HG03095 (cell line): ENCODE data around the gene MPHOSPH10.
"Not testable (repeated sequence)": the region's sequence is repeated elsewhere in the genome, so short reads cannot be mapped to it uniquely, and the experiment has no call there.

Experiments used
- ATAC-seq: cut with Tn5 transposase; IDR thresholded peaks from one replicate; pipeline ENCODE4 v1.9.1; 2021; ENCODE audit warnings: moderate library complexity; ENCODE audit not compliant: unreplicated experiment

The MPHOSPH10 gene

DNA sequence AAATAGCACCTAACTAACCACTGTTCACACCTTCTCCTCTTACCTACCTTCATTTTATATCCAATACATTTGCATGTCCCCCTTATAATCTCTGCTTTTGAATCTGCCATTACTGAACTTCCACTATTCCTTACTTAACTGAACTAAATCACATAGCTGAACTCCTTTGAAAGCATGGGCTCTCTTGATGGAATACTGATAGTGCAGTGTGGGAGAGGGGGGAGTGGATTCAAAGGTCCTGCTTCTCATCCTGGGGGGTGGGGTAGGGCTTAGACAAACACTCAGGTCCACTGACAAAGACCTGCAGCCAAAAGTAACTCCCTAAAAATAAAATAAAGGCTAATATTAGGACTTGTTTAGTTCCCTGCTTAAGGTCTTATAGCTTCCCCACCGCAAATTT, 9.0 kb upstream of the MPHOSPH10 start:
- ATAC-seq = no peak

- no peak for ATAC-seq
Observed at GRCh38 chr2:71122387-71123298, 7.8 kb upstream of the MPHOSPH10 start.

DNA sequence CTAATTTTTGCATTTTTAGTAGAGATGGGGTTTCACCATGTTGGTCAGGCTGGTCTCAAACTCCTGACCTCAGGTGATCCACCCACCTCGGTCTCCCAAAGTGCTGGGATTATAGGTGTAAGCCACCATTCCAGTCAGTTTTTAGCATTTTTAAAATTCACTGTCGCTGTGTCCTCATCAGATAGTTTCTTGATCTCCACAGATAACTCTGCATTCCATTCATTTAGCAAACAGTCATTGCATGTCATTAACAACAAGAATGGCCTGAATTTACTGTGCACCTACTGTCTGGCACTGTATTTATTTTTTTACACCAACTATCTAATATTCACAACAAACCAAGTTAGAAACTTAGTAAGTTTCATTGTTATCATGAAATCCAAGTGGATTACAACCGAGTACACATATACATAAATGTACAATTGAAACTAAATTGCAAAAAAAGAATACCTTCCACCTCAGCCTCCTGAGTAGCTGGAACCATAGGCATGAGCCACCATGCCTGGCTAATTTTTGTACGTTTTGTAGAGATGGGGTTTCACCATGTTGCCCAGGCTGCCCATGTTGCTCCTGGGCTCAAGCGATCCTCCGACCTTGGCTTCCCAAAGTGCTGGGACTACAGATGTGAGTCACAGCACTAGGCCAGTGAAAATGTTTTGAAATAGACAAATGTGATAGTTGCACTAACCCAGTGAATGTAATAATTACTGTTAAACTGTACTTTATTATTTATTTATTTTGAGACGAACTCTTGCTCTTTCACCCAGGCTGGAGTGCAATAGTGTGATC, 4.7 kb upstream of the MPHOSPH10 start:
- no peak for ATAC-seq

- ATAC-seq = no peak
Observed at GRCh38 chr2:71126957-71127356, 3.5 kb upstream of the MPHOSPH10 start.

DNA sequence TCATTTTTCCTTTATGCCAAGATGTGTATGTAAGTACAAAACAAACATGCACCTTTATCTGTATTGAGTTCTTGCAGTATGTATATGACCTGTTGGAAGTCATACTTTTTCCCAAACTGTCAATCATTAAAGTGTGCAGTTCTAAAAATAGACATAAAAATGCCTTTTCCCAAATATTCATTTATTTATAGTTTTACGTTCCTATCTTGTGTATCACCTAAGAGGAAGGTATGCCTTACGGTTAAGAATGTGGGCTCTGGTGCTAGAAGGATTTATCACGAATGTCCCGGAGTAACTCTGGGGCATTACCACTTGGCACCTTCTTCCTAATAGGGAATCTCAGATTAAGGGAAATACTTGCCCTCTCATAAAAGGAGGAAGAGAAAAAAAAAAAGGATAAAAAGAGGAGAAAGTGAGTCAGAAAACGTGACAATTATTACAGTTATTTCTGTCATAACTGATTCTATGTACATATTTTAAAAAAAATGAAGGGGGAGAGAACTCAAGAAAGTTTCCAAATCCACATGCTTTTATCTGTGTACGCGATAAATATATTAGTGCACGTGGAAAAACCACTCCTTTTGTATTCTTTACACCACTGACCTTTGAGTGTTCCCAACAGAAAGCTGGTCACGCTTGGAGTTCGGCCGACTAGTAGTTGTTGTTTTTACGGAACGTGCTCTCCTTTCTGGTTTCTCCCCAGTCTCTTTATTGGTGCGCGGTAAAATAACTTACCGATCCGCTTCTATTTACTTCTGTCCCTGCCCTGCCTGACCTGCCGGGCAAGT, 1.1 kb upstream of the MPHOSPH10 start:
- no peak for ATAC-seq

- peak; percentile 46 for ATAC-seq
Observed at GRCh38 chr2:71129902-71130151, 607 bp upstream of the MPHOSPH10 start.

DNA sequence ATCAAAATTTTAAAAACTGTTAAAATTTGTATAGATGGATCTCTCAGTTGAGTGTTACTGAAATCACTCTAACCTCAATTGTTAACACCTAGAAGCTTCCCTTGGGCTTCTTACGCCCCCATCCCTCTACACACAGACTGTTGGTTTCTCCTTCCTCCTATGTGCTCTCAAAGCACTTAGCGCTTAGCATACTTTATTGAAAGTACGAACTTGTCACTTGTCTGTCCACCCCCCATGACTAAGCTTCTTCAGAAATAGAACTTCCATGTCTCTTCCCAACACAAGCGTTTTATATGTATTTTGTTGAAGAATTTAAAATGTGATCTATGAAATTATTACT, 441 bp downstream of the MPHOSPH10 start:
- ATAC-seq = peak; percentile 24

GRCh38 chr2:71131387-71132166, 1.1 kb downstream of the MPHOSPH10 start:
- not testable (repeated sequence) for ATAC-seq

GRCh38 chr2:71133603-71134002, 3.2 kb downstream of the MPHOSPH10 start:
- no peak for ATAC-seq

- no peak for ATAC-seq
Observed at GRCh38 chr2:71136174-71136573, 5.7 kb downstream of the MPHOSPH10 start.

DNA sequence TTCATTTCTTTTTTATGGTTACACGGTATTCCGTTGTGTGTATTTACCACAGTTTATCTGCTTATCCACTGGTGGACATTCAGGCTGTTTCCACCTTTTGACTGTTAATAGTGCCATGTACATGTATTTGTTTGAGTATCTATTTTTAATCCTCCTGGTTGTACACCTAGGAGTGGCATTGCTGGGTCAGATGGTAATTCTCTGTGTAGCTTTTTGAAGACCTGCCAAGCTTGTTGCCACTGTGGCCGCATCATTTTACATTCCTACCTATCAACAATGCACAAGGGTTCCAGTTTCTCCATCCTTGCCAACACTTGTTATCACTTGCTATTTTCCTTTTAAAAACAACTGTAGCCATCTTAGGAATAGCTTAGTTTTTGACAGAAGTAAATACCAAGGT, 13.3 kb downstream of the MPHOSPH10 start:
- no peak for ATAC-seq

- no peak for ATAC-seq
Observed at GRCh38 chr2:71148506-71149063, 18.2 kb downstream of the MPHOSPH10 start.

GRCh38 chr2:71150082-71150816, 19.8 kb downstream of the MPHOSPH10 start:
- ATAC-seq = no peak

DNA sequence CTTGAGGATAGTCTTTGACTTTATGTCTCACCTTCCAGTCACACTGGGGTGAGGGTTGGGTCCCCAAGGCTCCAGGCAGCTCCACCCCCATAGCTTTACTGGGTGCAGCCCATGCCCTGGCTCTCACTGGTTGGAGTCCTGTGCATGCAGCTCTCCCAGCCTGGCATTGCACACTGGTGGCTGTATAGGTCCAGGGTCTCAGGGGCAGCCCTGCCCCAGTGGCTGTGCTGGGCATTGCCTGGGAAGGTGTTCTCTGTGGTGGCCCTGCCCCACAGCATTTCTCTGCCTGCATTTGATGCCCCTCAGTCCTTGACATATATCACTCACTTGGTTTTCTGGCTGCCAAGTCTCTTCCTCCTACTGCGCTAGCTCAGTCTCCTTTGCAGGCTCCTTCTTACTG, 21.2 kb downstream of the MPHOSPH10 start:
- no peak for ATAC-seq

- no peak for ATAC-seq
Observed at GRCh38 chr2:71153585-71154224, 23.3 kb downstream of the MPHOSPH10 start.

DNA sequence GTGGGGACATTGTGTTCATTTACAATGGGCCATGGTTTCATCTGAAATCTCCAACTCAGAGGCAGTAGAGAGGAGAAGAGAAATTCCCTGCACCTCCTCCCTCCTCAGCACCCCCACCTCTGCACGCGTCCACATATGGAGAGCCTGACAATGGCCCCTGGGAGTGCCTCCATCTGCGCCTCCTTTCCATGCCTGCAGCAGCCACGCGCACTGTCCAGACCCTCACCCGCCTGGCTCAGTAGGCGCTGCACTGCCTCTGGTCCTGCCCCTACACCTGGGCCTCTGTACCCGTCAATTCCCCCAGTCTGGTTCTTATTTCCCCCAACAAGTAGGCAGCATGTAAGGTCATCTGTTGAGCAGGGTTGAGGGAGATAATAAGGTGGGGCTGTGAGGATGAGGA, 23.8 kb downstream of the MPHOSPH10 start:
- ATAC-seq = no peak

DNA sequence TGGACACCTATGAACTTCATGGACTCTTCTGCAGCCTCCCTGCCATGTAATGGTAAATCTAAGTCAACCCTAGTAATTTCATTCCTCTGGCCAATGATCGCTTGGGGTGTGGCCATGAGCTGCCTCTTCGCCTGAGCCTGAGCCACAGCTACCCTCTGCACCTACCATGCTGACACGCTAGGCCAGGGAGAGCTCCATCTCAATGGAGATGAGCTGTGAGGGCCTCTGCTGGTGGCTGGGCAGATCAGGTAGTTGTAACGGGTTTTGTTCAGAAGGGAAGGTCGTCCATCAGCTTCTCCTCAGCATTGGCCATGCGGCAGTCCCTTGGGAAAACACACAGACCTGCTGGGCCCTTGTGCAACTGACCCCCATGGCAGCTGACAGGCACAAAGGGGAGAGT, 24.4 kb downstream of the MPHOSPH10 start:
- ATAC-seq = no peak

- no peak for ATAC-seq
Observed at GRCh38 chr2:71155846-71156245, 25.4 kb downstream of the MPHOSPH10 start.

DNA sequence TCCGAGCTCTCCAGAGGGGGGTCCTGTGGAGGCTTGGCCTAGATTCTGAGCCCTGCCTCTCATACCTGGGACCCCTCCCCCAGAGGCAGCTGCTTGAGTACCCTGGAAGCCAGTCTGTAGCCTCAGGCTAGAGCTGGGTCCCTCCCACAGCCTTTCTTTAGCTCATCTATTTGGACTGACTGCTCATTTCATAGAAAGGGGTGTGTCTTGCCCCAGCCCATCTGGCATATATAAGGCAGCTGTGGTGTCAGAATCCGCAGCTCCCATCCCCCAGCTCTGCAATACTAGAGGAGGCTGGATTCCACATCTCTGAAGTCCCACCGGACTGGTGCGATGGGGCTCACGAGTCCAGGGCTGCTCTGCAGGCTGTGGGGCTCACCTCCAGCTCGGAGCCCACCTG, 26.1 kb downstream of the MPHOSPH10 start:
- ATAC-seq = no peak
